ENCODE data around the gene IFNA2. TPM values are rescaled to one million over a fixed set of nuclear protein-coding genes. Genes with fewer than 3 reads are reported as not detected.
"Not testable (repeated sequence)": the region's sequence is repeated elsewhere in the genome, so short reads cannot be mapped to it uniquely, and the experiment has no call there.

IFNA2 gene
- total and polyA plus RNA-seq, 7 donors: not detected

DNA sequence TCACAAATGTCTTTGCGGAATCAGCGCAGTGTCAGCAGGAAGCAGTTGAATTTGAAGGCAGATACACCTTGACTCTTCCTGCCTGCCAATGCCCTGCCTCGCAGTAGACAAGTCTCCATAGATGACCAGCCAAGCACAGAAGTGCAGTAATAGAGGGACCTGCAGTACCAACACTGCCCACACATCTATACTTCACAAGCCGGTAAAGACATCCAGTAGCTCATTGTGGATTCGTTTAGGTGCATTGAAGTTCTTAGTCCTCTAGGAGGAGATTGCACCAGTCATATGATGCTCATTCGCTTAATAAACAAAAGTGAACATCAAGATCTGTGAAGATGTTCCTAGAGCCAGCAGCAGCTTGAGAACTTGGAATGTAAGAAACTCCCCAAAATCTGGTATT is 7.1 kb upstream of the IFNA2 start:
- no peak for TF ChIP-seq CTCF (IDR thresholded peaks at IDR 0.05)
- no peak for DNase-seq
- H3K36me3 ChIP-seq (ENCODE audit: insufficient read depth in 1 of 2, low read depth in 1 of 2): no peaks in the 10 kb centered on the region
- WGBS, 3 donors: 75 to 87% (median 80%) methylated on average over 6 of the region's 6 CpGs
- no peaks in the 10 kb centered on the region for H3K9me3 ChIP-seq
- ATAC-seq: no peak
- H3K27ac ChIP-seq: no peak overlapping the region
- peaks cover 0 to 22% (median 4%) of the 10 kb centered on the region in 3 donors for H3K27me3 ChIP-seq (ENCODE audit: insufficient read depth in 3 of 3, low read length in 2 of 3)
- no peak overlapping the region for H3K4me3 ChIP-seq
- intact Hi-C loops (cut with DNase I): loop anchor here in 1 of 2 donors (5.0 kb wide), 1 partner anchor 45 kb away; no protein-coding TSS in a partner anchor
- no peaks in the 10 kb centered on the region for H3K4me1 ChIP-seq

DNA sequence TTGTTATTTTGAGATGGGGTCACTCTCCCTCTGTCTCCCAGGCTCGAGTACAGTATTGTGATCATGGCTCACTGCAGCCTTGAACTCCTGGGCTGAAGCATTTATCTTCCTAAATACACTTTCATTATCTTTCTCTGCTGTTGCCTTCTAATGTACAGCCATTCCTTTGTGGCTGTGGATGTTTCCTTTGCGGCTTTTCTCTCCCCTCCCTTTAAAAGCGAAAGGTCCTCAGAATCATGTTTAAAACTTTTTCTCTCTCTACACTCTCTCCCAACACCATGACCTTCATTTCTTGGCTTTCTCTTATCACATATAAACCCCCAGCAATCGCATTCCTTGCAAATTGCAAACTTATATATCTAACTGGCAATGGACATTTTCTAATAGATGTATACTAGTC is 1.6 kb downstream of the IFNA2 start:
- DNase-seq: no peak
- ATAC-seq: no peak
- H3K36me3 ChIP-seq (ENCODE audit: insufficient read depth in 1 of 2, low read depth in 1 of 2): no peaks in the 10 kb centered on the region
- no peaks in the 10 kb centered on the region for H3K4me1 ChIP-seq
- H3K9me3 ChIP-seq: no peaks in the 10 kb centered on the region
- no peak overlapping the region for H3K27ac ChIP-seq
- intact Hi-C loops (cut with DNase I): loop anchor here in 1 of 2 donors (10.0 kb wide), 1 partner anchor 61 kb away; the partner anchor contains the start of gene IFNA1
- H3K4me3 ChIP-seq: no peak overlapping the region
- TF ChIP-seq CTCF (IDR thresholded peaks at IDR 0.05): no peak
- peaks cover 2 to 25% (median 8%) of the 10 kb centered on the region in 3 donors for H3K27me3 ChIP-seq (ENCODE audit: insufficient read depth in 3 of 3, low read length in 2 of 3)
- 71 to 78% (median 76%) methylated on average over 4 of the region's 4 CpGs for WGBS, 3 donors

DNA sequence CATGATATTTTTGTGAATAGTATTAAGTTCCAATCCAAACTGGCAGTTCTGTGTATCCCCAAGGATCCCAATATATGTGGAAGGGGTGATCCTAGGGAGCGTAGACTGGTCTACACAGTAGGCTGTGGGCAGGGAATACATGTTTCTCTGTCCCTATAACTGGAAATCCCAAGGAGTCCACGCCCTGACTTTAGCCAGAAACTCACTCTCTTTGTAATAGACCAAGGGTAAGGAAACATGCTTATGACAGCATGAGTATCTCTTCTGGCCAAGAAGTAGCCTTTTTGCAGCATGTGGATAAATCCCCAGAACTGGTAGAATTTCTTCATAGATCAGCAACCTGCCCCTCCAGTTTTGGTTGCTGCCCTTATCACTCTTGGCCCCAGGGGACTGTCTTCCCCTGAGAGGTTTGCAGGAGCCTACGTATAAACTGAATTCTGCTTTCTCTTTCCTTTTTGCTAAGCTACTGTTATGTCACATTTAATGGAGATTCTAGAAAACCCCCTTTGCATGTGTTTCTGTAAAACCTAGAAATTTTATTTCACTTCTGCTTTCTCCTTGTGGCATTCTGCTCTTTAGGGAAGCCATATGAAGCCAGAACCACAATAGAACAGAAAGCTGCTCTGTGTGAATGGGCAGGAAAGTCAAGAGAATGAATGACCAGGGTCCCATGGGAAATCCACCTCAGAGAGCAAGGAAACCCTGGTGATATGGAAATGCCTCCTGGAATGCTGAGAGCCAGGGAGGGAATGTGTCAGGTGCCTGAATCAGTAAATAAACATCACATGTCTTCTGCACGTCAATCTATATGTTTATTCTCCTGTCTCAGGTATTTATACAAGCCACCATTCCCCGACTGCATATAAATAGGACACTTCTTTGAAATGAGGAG is 3.5 kb downstream of the IFNA2 start:
- Histone ChIP-seq H3K4me3 (no peak overlapping the region), H3K27me3 (ENCODE audit: insufficient read depth in 3 of 3, low read length in 2 of 3) (peaks cover 2 to 28% (median 4%) of the 10 kb centered on the region in 3 donors), H3K4me1 (no peaks in the 10 kb centered on the region), H3K36me3 (ENCODE audit: insufficient read depth in 1 of 2, low read depth in 1 of 2) (no peaks in the 10 kb centered on the region), H3K27ac (no peak overlapping the region), H3K9me3 (no peaks in the 10 kb centered on the region)
- no peak for DNase-seq
- 40 to 49% (median 42%) methylated on average over 5 of the region's 5 CpGs for WGBS, 3 donors
- intact Hi-C loops (cut with DNase I): loop anchor here in 1 of 2 donors (10.0 kb wide), 1 partner anchor 63 kb away; the partner anchor contains the start of gene IFNA1
- ATAC-seq: no peak
- TF ChIP-seq CTCF (IDR thresholded peaks at IDR 0.05): no peak

DNA sequence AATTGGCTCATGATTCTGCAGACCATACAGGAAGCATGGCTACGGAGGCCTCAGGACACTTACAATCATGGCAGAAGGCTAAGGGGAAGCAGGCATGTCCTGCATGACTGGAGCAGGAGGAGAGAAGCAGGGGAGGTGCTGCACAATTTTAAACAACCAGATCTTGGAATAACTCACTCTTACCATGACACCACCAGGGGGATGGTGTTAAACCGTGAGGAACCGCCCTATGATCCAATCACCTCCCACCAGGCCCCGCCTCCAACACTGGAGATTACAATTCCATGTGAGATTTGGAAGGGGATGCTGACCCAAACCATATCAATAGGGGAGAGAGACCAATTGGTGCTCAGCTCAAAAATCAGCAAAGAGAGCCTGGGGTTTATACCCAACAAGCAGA is 13.7 kb downstream of the IFNA2 start:
- H3K27me3 ChIP-seq (ENCODE audit: insufficient read depth in 3 of 3, low read length in 2 of 3); ATAC-seq; H3K9me3 ChIP-seq; H3K4me1 ChIP-seq; DNase-seq; H3K4me3 ChIP-seq; intact Hi-C loops (cut with DNase I); H3K27ac ChIP-seq; H3K36me3 ChIP-seq (ENCODE audit: insufficient read depth in 1 of 2, low read depth in 1 of 2): not testable (repeated sequence)
- 61 to 63% (median 62%) methylated on average over 4 of the region's 4 CpGs for WGBS, 3 donors

DNA sequence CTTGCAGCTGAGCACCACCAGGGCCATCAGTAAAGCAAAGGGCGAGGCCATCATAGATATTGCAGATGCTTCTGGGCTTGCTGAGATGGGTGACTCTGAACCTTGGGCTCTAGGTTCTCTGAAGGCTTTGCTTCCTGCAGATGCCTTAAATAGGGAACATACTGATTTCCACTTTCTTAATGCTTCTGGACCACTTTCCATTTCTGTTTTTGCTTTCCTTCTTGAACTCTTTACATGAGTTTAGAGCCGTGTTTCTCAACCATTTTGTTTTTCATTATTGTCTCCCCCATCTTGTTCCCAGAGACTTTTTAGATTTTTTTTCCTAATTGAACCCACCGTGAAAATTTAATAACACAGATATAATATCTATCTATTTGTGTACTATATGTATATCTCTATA is 17.2 kb downstream of the IFNA2 start, which contains the start of gene IFNA13:
Gene IFNA13 (minus strand): TSS at position 101 of the 400 bp plus-strand sequence. CDS start 47 bp downstream, at position 54.
- peaks cover 0 to 5% (median 0%) of the 10 kb centered on the region in 3 donors for H3K27me3 ChIP-seq (ENCODE audit: insufficient read depth in 3 of 3, low read length in 2 of 3)
- ATAC-seq (no peak), DNase-seq (no peak)
- no peak within 1 kb of the TSS for H3K4me3 ChIP-seq
- intact Hi-C loops (cut with DNase I): no loop called here
- H3K36me3 ChIP-seq (ENCODE audit: insufficient read depth in 1 of 2, low read depth in 1 of 2): no peaks in the 10 kb centered on the region
- no peak within 1 kb of the TSS for H3K27ac ChIP-seq
- WGBS, 3 donors: 88 to 96% (median 93%) methylated on average over 3 of the region's 3 CpGs
- no peaks in the 10 kb centered on the region for H3K4me1 ChIP-seq
- no peak for TF ChIP-seq CTCF (IDR thresholded peaks at IDR 0.05)
- H3K9me3 ChIP-seq: no peaks in the 10 kb centered on the region

GRCh38 chr9:21367169-21367568 is 18.0 kb downstream of the IFNA2 start:
- H3K36me3 ChIP-seq (ENCODE audit: insufficient read depth in 1 of 2, low read depth in 1 of 2); H3K4me1 ChIP-seq; H3K9me3 ChIP-seq; intact Hi-C loops (cut with DNase I); H3K4me3 ChIP-seq; H3K27ac ChIP-seq; ATAC-seq; H3K27me3 ChIP-seq (ENCODE audit: insufficient read depth in 3 of 3, low read length in 2 of 3); DNase-seq: not testable (repeated sequence)
- 92 to 100% (median 95%) methylated on average over 1 of the region's 2 CpGs for WGBS, 3 donors
